Middle frontal gyrus (tissue), 1 donor: ENCODE results near the gene ARHGEF1.

Experiments
- DNase-seq: peaks from one replicate; pipeline ENCODE4 v3.0.0-alpha.2; 2015; ENCODE audit warnings: low spot score; ENCODE audit errors: extremely low spot score

ARHGEF1 gene

DNA sequence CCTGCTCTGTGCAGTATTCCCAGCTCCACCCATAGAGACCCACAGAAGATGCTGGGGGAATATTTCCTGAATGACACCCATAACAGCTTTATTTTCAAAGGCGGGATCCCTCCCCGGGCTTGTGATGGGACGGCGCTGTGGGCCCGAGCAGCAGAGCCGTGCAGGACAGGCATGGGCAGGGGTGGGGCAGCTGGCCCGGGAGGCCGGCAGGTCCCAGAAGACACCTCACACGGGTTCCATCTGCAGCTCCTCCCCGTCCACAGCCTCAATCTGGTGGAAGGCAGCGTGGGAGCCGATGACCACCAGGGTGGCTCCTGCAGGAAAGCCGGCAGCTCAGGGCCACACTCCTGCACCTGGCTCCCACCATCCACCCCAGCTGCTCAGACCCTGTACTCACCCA lies 73.6 kb downstream of the ARHGEF1 start:
- no peak for DNase-seq
